Esophagus muscularis mucosa (tissue), 4 donors: Measurements from ENCODE around the gene PLEKHA8.

Source experiments
- EP300 ChIP-seq: sonication (generic); formaldehyde crosslinking; IDR thresholded peaks from one replicate; pipeline ENCODE4 v1.6.1; 2017; ENCODE audit warnings: antibody characterized with exemption
- POLR2A ChIP-seq: fragments of 450-650 bp; IDR thresholded peaks from one replicate; pipeline ENCODE4 v1.6.1; 2017; ENCODE audit warnings: antibody characterized with exemption, moderate library complexity, mild to moderate bottlenecking, low read depth
- POLR2AphosphoS5 ChIP-seq, 2 donors: sonication (generic); formaldehyde crosslinking; IDR thresholded peaks; one replicate each; pipeline ENCODE4 v1.6.1; 2017; ENCODE audit warnings: antibody characterized with exemption in 2 of 2
- TF ChIP-seq, protein P1 (sequence below), 3 experiments: fragments of 200-600 bp in 2 of 3; fragments of 450-650 bp in 1 of 3; sonication (generic) in 2 of 3; IDR thresholded peaks; one replicate each; pipeline ENCODE4 v1.5.1; 2017 to 2019; ENCODE audit warnings: antibody characterized with exemption in 3 of 3, mild to moderate bottlenecking in 2 of 3, moderate library complexity in 1 of 3

DNA sequence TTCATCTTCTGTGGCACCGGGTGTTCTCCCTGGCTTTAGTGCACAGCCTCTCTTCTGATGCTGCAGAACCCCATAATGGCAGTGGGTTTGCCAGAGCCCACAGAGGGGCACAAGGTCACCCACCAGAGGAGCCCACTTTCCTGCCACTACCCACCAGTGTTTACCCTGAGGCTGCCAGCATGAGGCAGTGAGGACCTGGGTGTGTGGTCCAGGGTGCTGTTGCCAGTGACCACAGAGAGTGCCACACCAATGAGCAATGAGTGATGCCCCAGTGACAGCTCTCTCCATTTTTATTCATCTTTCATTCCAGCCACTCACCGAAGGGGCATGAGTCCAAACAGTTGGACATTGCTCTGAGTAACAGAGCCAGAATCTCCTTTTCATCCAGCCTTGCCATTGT lies 141.4 kb downstream of the PLEKHA8 start:
- TF ChIP-seq, protein P1, sequence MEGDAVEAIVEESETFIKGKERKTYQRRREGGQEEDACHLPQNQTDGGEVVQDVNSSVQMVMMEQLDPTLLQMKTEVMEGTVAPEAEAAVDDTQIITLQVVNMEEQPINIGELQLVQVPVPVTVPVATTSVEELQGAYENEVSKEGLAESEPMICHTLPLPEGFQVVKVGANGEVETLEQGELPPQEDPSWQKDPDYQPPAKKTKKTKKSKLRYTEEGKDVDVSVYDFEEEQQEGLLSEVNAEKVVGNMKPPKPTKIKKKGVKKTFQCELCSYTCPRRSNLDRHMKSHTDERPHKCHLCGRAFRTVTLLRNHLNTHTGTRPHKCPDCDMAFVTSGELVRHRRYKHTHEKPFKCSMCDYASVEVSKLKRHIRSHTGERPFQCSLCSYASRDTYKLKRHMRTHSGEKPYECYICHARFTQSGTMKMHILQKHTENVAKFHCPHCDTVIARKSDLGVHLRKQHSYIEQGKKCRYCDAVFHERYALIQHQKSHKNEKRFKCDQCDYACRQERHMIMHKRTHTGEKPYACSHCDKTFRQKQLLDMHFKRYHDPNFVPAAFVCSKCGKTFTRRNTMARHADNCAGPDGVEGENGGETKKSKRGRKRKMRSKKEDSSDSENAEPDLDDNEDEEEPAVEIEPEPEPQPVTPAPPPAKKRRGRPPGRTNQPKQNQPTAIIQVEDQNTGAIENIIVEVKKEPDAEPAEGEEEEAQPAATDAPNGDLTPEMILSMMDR (IDR thresholded peaks at IDR 0.05) = no peak
- no peak for TF ChIP-seq POLR2A
- no peak for TF ChIP-seq EP300
- no peak for TF ChIP-seq POLR2AphosphoS5 (IDR thresholded peaks at IDR 0.05)
